Sigmoid colon (tissue), 4 donors: ENCODE data around the gene SPATA3.
"Not testable (repeated sequence)": the region's sequence is repeated elsewhere in the genome, so short reads cannot be mapped to it uniquely, and the experiment has no call there.

ENCODE experiments used
- CTCF ChIP-seq, 4 experiments: fragments of 450-650 bp in 3 of 4; fragments of 200-600 bp in 1 of 4; IDR thresholded peaks; one replicate each; pipeline ENCODE4 v1.5.1; 2016 to 2019; ENCODE audit warnings: antibody characterized with exemption in 4 of 4, mild to moderate bottlenecking in 3 of 4, moderate library complexity in 2 of 4
- EP300 ChIP-seq, 4 donors: sonication (generic); formaldehyde crosslinking; IDR thresholded peaks; one replicate each; pipeline ENCODE4 v1.6.1; 2017; ENCODE audit warnings: antibody characterized with exemption in 4 of 4
- POLR2AphosphoS5 ChIP-seq, 4 donors: sonication (generic); formaldehyde crosslinking; IDR thresholded peaks; one replicate each; pipeline ENCODE4 v1.6.1; 2017; ENCODE audit warnings: antibody characterized with exemption in 4 of 4

GRCh38 chr2:230968314-230968713 lies 27.6 kb upstream of the SPATA3 start:
- TF ChIP-seq POLR2AphosphoS5, CTCF, EP300 (IDR thresholded peaks at IDR 0.05): not testable (repeated sequence)
